WTC11 (cell line): ENCODE measurements around the gene AP5Z1. TPM values are rescaled to one million over a fixed set of nuclear protein-coding genes. Genes with fewer than 3 reads are reported as not detected.

Experiments
- ATAC-seq: fragments of 200-7000 bp; cut with Tn5 transposase; 2 replicates; pipeline ENCODE4 v1.10.0; 2021; ENCODE audit warnings: mild to moderate bottlenecking, moderate library complexity
- CTCF ChIA-PET: fragments of 300-600 bp; sonication (Branson Sonifier 250); formaldehyde crosslinking; loops from one replicate; lab custom pipeline; 2021; ENCODE audit warnings: antibody characterized with exemption; lab: Charles Lee
- POLR2A ChIA-PET: fragments of 350-600 bp; sonication (Branson Sonifier 250); formaldehyde crosslinking; loops from one replicate; lab custom pipeline; 2021; ENCODE audit warnings: antibody characterized with exemption; lab: Charles Lee
- DNase-seq: peaks from one replicate; pipeline ENCODE4 v3.0.0; 2021; ENCODE audit warnings: low spot score
- H3K27ac Mint-ChIP-seq: 2 replicates; pipeline ENCODE4 v1.8.0; 2021; ENCODE audit warnings: mixed read lengths
- H3K27me3 Mint-ChIP-seq: 2 replicates; pipeline ENCODE4 v1.8.0; 2021; ENCODE audit warnings: low read depth, mild to moderate bottlenecking, moderate library complexity, mixed read lengths
- H3K36me3 Mint-ChIP-seq: 2 replicates; pipeline ENCODE4 v1.8.0; 2021; ENCODE audit warnings: mixed read lengths
- H3K4me1 Mint-ChIP-seq: 2 replicates; pipeline ENCODE4 v1.8.0; 2022; ENCODE audit warnings: mixed read lengths
- H3K4me3 Mint-ChIP-seq: 2 replicates; pipeline ENCODE4 v1.8.0; 2021; ENCODE audit warnings: mild to moderate bottlenecking, moderate library complexity, mixed read lengths
- H3K9me3 Mint-ChIP-seq: 2 replicates; pipeline ENCODE4 v1.8.0; 2021; ENCODE audit warnings: mixed read lengths
- AFF4 ChIP-seq: sonication (generic); formaldehyde crosslinking; IDR thresholded peaks from 2 replicates; pipeline ENCODE4 v1.8.1; 2023; ENCODE audit warnings: mild to moderate bottlenecking, missing genetic modification reagents, borderline replicate concordance
- AR ChIP-seq: fragments of 250-450 bp; sonication (Bioruptor Pico); IDR thresholded peaks from 2 replicates; pipeline ENCODE4 v1.9.0; 2021; ENCODE audit warnings: mild to moderate bottlenecking
- ARID4B ChIP-seq: sonication (generic); formaldehyde crosslinking; IDR thresholded peaks from 2 replicates; pipeline ENCODE4 v1.8.0; 2023; ENCODE audit warnings: missing genetic modification reagents, mild to moderate bottlenecking, borderline replicate concordance
- CBFB ChIP-seq: sonication (generic); formaldehyde crosslinking; IDR thresholded peaks from 2 replicates; pipeline ENCODE4 v1.8.1; 2022; ENCODE audit warnings: mild to moderate bottlenecking, low read depth, missing genetic modification reagents
- CDX4 ChIP-seq: fragments of 250-450 bp; sonication (Bioruptor Pico); IDR thresholded peaks from 2 replicates; pipeline ENCODE4 v1.9.0; 2021; ENCODE audit warnings: moderate library complexity, mild to moderate bottlenecking, inconsistent platforms, borderline replicate concordance
- CREB1 ChIP-seq: sonication (generic); formaldehyde crosslinking; IDR thresholded peaks from 2 replicates; pipeline ENCODE4 v1.8.0; 2023; ENCODE audit warnings: mild to moderate bottlenecking, missing genetic modification reagents
- E2F4 ChIP-seq: sonication (generic); formaldehyde crosslinking; IDR thresholded peaks from 2 replicates; pipeline ENCODE4 v1.8.1; 2022; ENCODE audit warnings: low read depth, mild to moderate bottlenecking, moderate library complexity, missing genetic modification reagents, borderline replicate concordance
- FOXP4 ChIP-seq: sonication (generic); formaldehyde crosslinking; IDR thresholded peaks from 2 replicates; pipeline ENCODE4 v1.8.0; 2022; ENCODE audit warnings: mild to moderate bottlenecking, missing genetic modification reagents
- MLX ChIP-seq: sonication (generic); formaldehyde crosslinking; IDR thresholded peaks from 2 replicates; pipeline ENCODE4 v1.8.1; 2023; ENCODE audit warnings: mild to moderate bottlenecking, missing genetic modification reagents, moderate library complexity
- RELA ChIP-seq: sonication (generic); formaldehyde crosslinking; IDR thresholded peaks from 2 replicates; pipeline ENCODE4 v1.8.1; 2022; ENCODE audit warnings: missing genetic modification reagents, mild to moderate bottlenecking, borderline replicate concordance
- TEAD4 ChIP-seq: sonication (generic); formaldehyde crosslinking; IDR thresholded peaks from 2 replicates; pipeline ENCODE4 v1.8.0; 2022; ENCODE audit warnings: mild to moderate bottlenecking, missing genetic modification reagents
- ZMAT4 ChIP-seq: fragments of 250-450 bp; sonication (Bioruptor Pico); IDR thresholded peaks from 2 replicates; pipeline ENCODE4 v1.9.0; 2021; ENCODE audit warnings: mild to moderate bottlenecking
- ZNF317 ChIP-seq: sonication (generic); formaldehyde crosslinking; IDR thresholded peaks from 2 replicates; pipeline ENCODE4 v1.8.1; 2023; ENCODE audit warnings: low read depth, mild to moderate bottlenecking, moderate library complexity, missing genetic modification reagents, borderline replicate concordance
- ZNF671 ChIP-seq: fragments of 250-450 bp; sonication (Bioruptor Pico); IDR thresholded peaks from 2 replicates; pipeline ENCODE4 v1.8.0; 2021; ENCODE audit warnings: mild to moderate bottlenecking
- total RNA-seq: library from RNA; stranded (reverse); gene quantifications from 3 replicates; pipeline ENCODE4 v1.2.3, GENCODE V29; 2021

AP5Z1 gene
- total RNA-seq, 1 experiment from 2014 or later, result 29.4 TPM

- DNase-seq, result no peak
- CTCF ChIA-PET, result interaction anchor here (0.6 to 1.8 kb wide), 8 partner anchors 10 to 141 kb away, joined by 3 to 8 read pairs (median 4); partner anchors contain the start of gene RADIL
- H3K9me3 Mint-ChIP-seq, result no peaks in the 10 kb centered on the region
- H3K27me3 Mint-ChIP-seq, result no peaks in the 10 kb centered on the region; the same call in 1 of the 2 replicates
- H3K4me1 Mint-ChIP-seq, result no peaks in the 10 kb centered on the region
- H3K4me3 Mint-ChIP-seq, result no peak overlapping the region
- H3K27ac Mint-ChIP-seq, result no peak overlapping the region
- H3K36me3 Mint-ChIP-seq, result peaks cover 6% of the 10 kb centered on the region; the same call in 1 of the 2 replicates
- POLR2A ChIA-PET, result interaction anchor here (0.6 kb wide), 1 partner anchor 138 kb away, joined by 3 read pairs; no protein-coding TSS in a partner anchor
- no peak for ATAC-seq
- TF ChIP-seq CBFB (CRISPR knock-in tag), result no peak
- no peak for TF ChIP-seq MLX
- TF ChIP-seq FOXP4, result no peak
- no peak for TF ChIP-seq ZMAT4 (CRISPR knock-in tag)
- no peak for TF ChIP-seq ZNF671 (CRISPR knock-in tag)
- TF ChIP-seq RELA (CRISPR knock-in tag), result no peak
- no peak for TF ChIP-seq CDX4 (CRISPR knock-in tag)
- TF ChIP-seq AR, result no peak
- no peak for TF ChIP-seq ARID4B (CRISPR knock-in tag)
- TF ChIP-seq TEAD4 (CRISPR knock-in tag), result no peak
- no peak for TF ChIP-seq E2F4 (CRISPR knock-in tag)
- TF ChIP-seq ZNF317 (CRISPR knock-in tag), result no peak
- TF ChIP-seq AFF4, result no peak
- no peak for TF ChIP-seq CREB1 (CRISPR knock-in tag)
- TF ChIP-seq, all 79 proteins: peak for 0
These were observed 20.9 kb upstream of the AP5Z1 start for GRCh38 chr7:4754433-4755010.
